Cardiac muscle cell (in vitro differentiated cells and primary cell): ENCODE data around the gene DOCK1. TPM values are rescaled to one million over a fixed set of nuclear protein-coding genes. Genes with fewer than 3 reads are reported as not detected.

Experiments
- DNase-seq, 2 donors: peaks; one replicate each; pipeline versions ENCODE4 v3.0.0 to v3.0.0-alpha.2; 2010 to 2017; ENCODE audit warnings: low read depth in 1 of 2, low spot score in 1 of 2
- H3K27ac ChIP-seq: fragments of 200-600 bp; sonication (generic); 2 replicates; pipeline ENCODE4 v1.5.1; 2016
- H3K27me3 ChIP-seq: fragments of 200-600 bp; sonication (generic); 2 replicates; pipeline ENCODE4 v1.6.0; 2016; ENCODE audit warnings: control low read depth
- H3K36me3 ChIP-seq: fragments of 200-600 bp; sonication (generic); 2 replicates; pipeline ENCODE4 v1.5.1; 2016; ENCODE audit warnings: control low read depth
- H3K4me1 ChIP-seq: fragments of 200-600 bp; sonication (generic); 2 replicates; pipeline ENCODE4 v1.8.1; 2017; ENCODE audit warnings: low read depth, mild to moderate bottlenecking, mixed run types
- H3K4me3 ChIP-seq: fragments of 200-600 bp; sonication (generic); 2 replicates; pipeline ENCODE4 v1.5.1; 2016; ENCODE audit warnings: mild to moderate bottlenecking
- H3K9me3 ChIP-seq: fragments of 200-600 bp; sonication (generic); 2 replicates; pipeline ENCODE4 v1.5.1; 2017; ENCODE audit warnings: low read depth, mild to moderate bottlenecking, control low read depth
- CTCF ChIP-seq: IDR thresholded peaks from 2 replicates; pipeline ENCODE4 v1.5.1; 2012; ENCODE audit warnings: low read depth, mild to moderate bottlenecking, low read length
- polyA plus RNA-seq: library from polyadenylated mRNA; unstranded; fragments of >200 nt; fragmentation: Nextera tagmentation; extraction: Ambion mirVana; gene quantifications from 2 replicates; pipeline ENCODE4 v1.2.1, GENCODE V29; 2016
- total RNA-seq: library from RNA; depleted of rRNA; stranded (reverse); fragments of >200 nt; gene quantifications from 2 replicates; pipeline ENCODE4 v1.2.3, GENCODE V29; 2016

Gene DOCK1
- total and polyA plus RNA-seq, 2 experiments from 2014 or later = 15.0 to 30.6 TPM

- H3K36me3 ChIP-seq = peaks cover 5% of the 10 kb centered on the region
- H3K27ac ChIP-seq = no peak overlapping the region
- H3K4me3 ChIP-seq = no peak overlapping the region
- H3K9me3 ChIP-seq = no peaks in the 10 kb centered on the region
- no peaks in the 10 kb centered on the region for H3K27me3 ChIP-seq
- DNase-seq = no peak
- TF ChIP-seq CTCF = no peak
- H3K4me1 ChIP-seq = no peaks in the 10 kb centered on the region
These were observed 146.8 kb downstream of the DOCK1 start for GRCh38 chr10:127052001-127052400.

GRCh38 chr10:127055263-127055662, 150.0 kb downstream of the DOCK1 start:
- Histone ChIP-seq H3K9me3 (no peaks in the 10 kb centered on the region), H3K27me3 (no peaks in the 10 kb centered on the region), H3K4me1 (no peaks in the 10 kb centered on the region), H3K36me3 (peaks cover 5% of the 10 kb centered on the region), H3K4me3 (no peak overlapping the region), H3K27ac (no peak overlapping the region)
- DNase-seq = no peak
- TF ChIP-seq CTCF = no peak

- H3K9me3 ChIP-seq = no peaks in the 10 kb centered on the region
- TF ChIP-seq CTCF = no peak
- H3K27ac ChIP-seq = no peak overlapping the region
- no peaks in the 10 kb centered on the region for H3K4me1 ChIP-seq
- no peak for DNase-seq
- no peaks in the 10 kb centered on the region for H3K27me3 ChIP-seq
- H3K36me3 ChIP-seq = no peaks in the 10 kb centered on the region
- no peak overlapping the region for H3K4me3 ChIP-seq
These were observed 154.1 kb downstream of the DOCK1 start for GRCh38 chr10:127059314-127059713.

GRCh38 chr10:127063762-127064161, 158.5 kb downstream of the DOCK1 start:
- no peak for TF ChIP-seq CTCF
- Histone ChIP-seq H3K4me3 (no peak overlapping the region), H3K36me3 (peaks cover 2% of the 10 kb centered on the region), H3K27ac (no peak overlapping the region), H3K27me3 (no peaks in the 10 kb centered on the region), H3K4me1 (no peaks in the 10 kb centered on the region), H3K9me3 (no peaks in the 10 kb centered on the region)
- DNase-seq = no peak

- Histone ChIP-seq H3K4me1 (no peaks in the 10 kb centered on the region), H3K27me3 (no peaks in the 10 kb centered on the region), H3K27ac (no peak overlapping the region), H3K4me3 (no peak overlapping the region), H3K9me3 (no peaks in the 10 kb centered on the region), H3K36me3 (peaks cover 2% of the 10 kb centered on the region)
- no peak for TF ChIP-seq CTCF
- no peak for DNase-seq
These were observed 159.2 kb downstream of the DOCK1 start for GRCh38 chr10:127064474-127064873.
